Mesodermal cell (in vitro differentiated cells): Measurements from ENCODE around the gene ZFP36L2.

Experiments
- H3K27ac ChIP-seq: 2 replicates; pipeline ENCODE4 v1.7.0; 2013; ENCODE audit warnings: mild to moderate bottlenecking, low read depth, low read length, moderate library complexity; ENCODE audit not compliant: severe bottlenecking
- H3K36me3 ChIP-seq: 2 replicates; pipeline ENCODE4 v1.7.1; 2013; ENCODE audit warnings: mild to moderate bottlenecking, low read length, moderate library complexity; ENCODE audit not compliant: control insufficient read depth, insufficient read depth
- H3K4me1 ChIP-seq: one replicate; pipeline ENCODE4 v1.7.1; 2013; ENCODE audit warnings: mild to moderate bottlenecking, low read length; ENCODE audit not compliant: insufficient read depth, control insufficient read depth, poor library complexity, severe bottlenecking
- H3K4me3 ChIP-seq: 2 replicates; pipeline ENCODE4 v1.7.0; 2013; ENCODE audit warnings: low read length, control low read depth, mild to moderate bottlenecking; ENCODE audit not compliant: insufficient read depth, poor library complexity, severe bottlenecking; ENCODE audit errors: extremely low read depth
- H3K9me3 ChIP-seq: 2 replicates; pipeline ENCODE4 v1.7.1; 2013; ENCODE audit warnings: mild to moderate bottlenecking, low read length, moderate library complexity; ENCODE audit not compliant: control insufficient read depth
- WGBS, 2 experiments: methylation state at CpG; one replicate each; pipeline ENCODE4 v1.1.5; 2013; ENCODE audit warnings: missing lambda C conversion rate in 2 of 2; ENCODE audit not compliant: insufficient coverage in 2 of 2; 5-methylcytosine and 5-hydroxymethylcytosine counted together

The ZFP36L2 gene

GRCh38 chr2:43222475-43223309 is 3.7 kb downstream of the ZFP36L2 start:
- Histone ChIP-seq H3K27ac (peak overlapping the region; percentile 96), H3K9me3 (no peaks in the 10 kb centered on the region), H3K4me1 (peaks cover 54% of the 10 kb centered on the region), H3K4me3 (peak overlapping the region; percentile 66), H3K36me3 (peaks cover 28% of the 10 kb centered on the region)
- 20% methylated on average over 2 of the region's 8 CpGs; no CpG with 5 or more reads in 1 of the 2 experiments for WGBS, 2 experiments

GRCh38 chr2:43221763-43222474 is 4.5 kb downstream of the ZFP36L2 start:
- no peaks in the 10 kb centered on the region for H3K9me3 ChIP-seq
- H3K4me3 ChIP-seq = peak overlapping the region; percentile 66
- peaks cover 51% of the 10 kb centered on the region for H3K4me1 ChIP-seq
- H3K27ac ChIP-seq = peak overlapping the region; percentile 96
- 3 to 9% methylated on average over 6 of the region's 8 CpGs for WGBS, 2 experiments
- peaks cover 28% of the 10 kb centered on the region for H3K36me3 ChIP-seq

GRCh38 chr2:43221124-43221762 is 5.2 kb downstream of the ZFP36L2 start:
- H3K36me3 ChIP-seq = peaks cover 28% of the 10 kb centered on the region
- 10 to 21% methylated on average over 5 to 7 of the region's 16 CpGs for WGBS, 2 experiments
- H3K4me1 ChIP-seq = peaks cover 51% of the 10 kb centered on the region
- H3K27ac ChIP-seq = peak overlapping the region; percentile 96
- H3K4me3 ChIP-seq = peak overlapping the region; percentile 66
- H3K9me3 ChIP-seq = no peaks in the 10 kb centered on the region

GRCh38 chr2:43220760-43221123 is 5.7 kb downstream of the ZFP36L2 start:
- Histone ChIP-seq H3K9me3 (no peaks in the 10 kb centered on the region), H3K27ac (peak overlapping the region; percentile 96), H3K4me1 (peaks cover 51% of the 10 kb centered on the region), H3K36me3 (peaks cover 28% of the 10 kb centered on the region), H3K4me3 (peak overlapping the region; percentile 66)
- 35 to 57% methylated on average over 2 to 4 of the region's 5 CpGs for WGBS, 2 experiments

GRCh38 chr2:43220229-43220751 is 6.1 kb downstream of the ZFP36L2 start:
- H3K4me1 ChIP-seq = peaks cover 51% of the 10 kb centered on the region
- peak overlapping the region; percentile 66 for H3K4me3 ChIP-seq
- peak overlapping the region; percentile 96 for H3K27ac ChIP-seq
- WGBS, 2 experiments = 15 to 40% methylated on average over 4 to 6 of the region's 10 CpGs
- peaks cover 28% of the 10 kb centered on the region for H3K36me3 ChIP-seq
- H3K9me3 ChIP-seq = no peaks in the 10 kb centered on the region

- H3K36me3 ChIP-seq = peaks cover 22% of the 10 kb centered on the region
- peak overlapping the region; percentile 96 for H3K27ac ChIP-seq
- 8 to 15% methylated on average over 23 to 29 of the region's 35 CpGs for WGBS, 2 experiments
- peak overlapping the region; percentile 30 for H3K4me3 ChIP-seq
- H3K9me3 ChIP-seq = no peaks in the 10 kb centered on the region
- peaks cover 51% of the 10 kb centered on the region for H3K4me1 ChIP-seq
These were observed 6.8 kb downstream of the ZFP36L2 start for GRCh38 chr2:43219383-43220228.

GRCh38 chr2:43218702-43219382 is 7.6 kb downstream of the ZFP36L2 start:
- H3K27ac ChIP-seq = peak overlapping the region; percentile 96
- H3K36me3 ChIP-seq = peaks cover 16% of the 10 kb centered on the region
- H3K9me3 ChIP-seq = no peaks in the 10 kb centered on the region
- H3K4me1 ChIP-seq = peaks cover 51% of the 10 kb centered on the region
- H3K4me3 ChIP-seq = peak overlapping the region; percentile 30
- WGBS, 2 experiments = 25 to 31% methylated on average over 8 of the region's 8 CpGs

GRCh38 chr2:43218155-43218701 is 8.2 kb downstream of the ZFP36L2 start:
- Histone ChIP-seq H3K27ac (peak overlapping the region; percentile 96), H3K4me3 (no peak overlapping the region), H3K36me3 (peaks cover 10% of the 10 kb centered on the region), H3K9me3 (no peaks in the 10 kb centered on the region), H3K4me1 (peaks cover 51% of the 10 kb centered on the region)
- 9 to 11% methylated on average over 6 of the region's 13 CpGs for WGBS, 2 experiments

GRCh38 chr2:43217228-43218154 is 8.9 kb downstream of the ZFP36L2 start:
- peaks cover 4% of the 10 kb centered on the region for H3K36me3 ChIP-seq
- 8 to 26% methylated on average over 4 to 8 of the region's 11 CpGs for WGBS, 2 experiments
- H3K4me3 ChIP-seq = no peak overlapping the region
- no peaks in the 10 kb centered on the region for H3K9me3 ChIP-seq
- H3K27ac ChIP-seq = peak overlapping the region; percentile 96
- H3K4me1 ChIP-seq = peaks cover 48% of the 10 kb centered on the region
